Trophoblast cell (in vitro differentiated cells and primary cell): ENCODE data around the gene THAP2.

Source experiments
- DNase-seq, 2 donors: peaks; one replicate each; pipeline ENCODE4 v3.0.0-alpha.2; 2016
- H2AFZ ChIP-seq: 2 replicates; pipeline ENCODE4 v1.6.1; 2013; ENCODE audit warnings: low read length, moderate library complexity, mild to moderate bottlenecking; ENCODE audit not compliant: insufficient read depth, poor library complexity
- H2AK5ac ChIP-seq: 2 replicates; pipeline ENCODE4 v1.6.1; 2013; ENCODE audit warnings: mild to moderate bottlenecking, low read length
- H2BK120ac ChIP-seq: 2 replicates; pipeline ENCODE4 v1.6.1; 2013; ENCODE audit warnings: low read length, mild to moderate bottlenecking, moderate library complexity; ENCODE audit not compliant: insufficient read depth, poor library complexity
- H2BK12ac ChIP-seq: 2 replicates; pipeline ENCODE4 v1.6.1; 2013; ENCODE audit warnings: mild to moderate bottlenecking, low read length, moderate library complexity
- H2BK5ac ChIP-seq: 2 replicates; pipeline ENCODE4 v1.6.1; 2013; ENCODE audit warnings: low read length, low read depth, moderate library complexity, mild to moderate bottlenecking; ENCODE audit not compliant: poor library complexity
- H3K14ac ChIP-seq: 2 replicates; pipeline ENCODE4 v1.6.1; 2013; ENCODE audit warnings: mild to moderate bottlenecking, low read length
- H3K18ac ChIP-seq: 2 replicates; pipeline ENCODE4 v1.6.1; 2013; ENCODE audit warnings: mild to moderate bottlenecking, low read length
- H3K23ac ChIP-seq: 2 replicates; pipeline ENCODE4 v1.6.1; 2013; ENCODE audit warnings: low read length
- H3K27ac ChIP-seq: 2 replicates; pipeline ENCODE4 v1.5.1; 2013; ENCODE audit warnings: low read depth, mild to moderate bottlenecking, inconsistent platforms, low read length, moderate library complexity
- H3K27me3 ChIP-seq: 2 replicates; pipeline ENCODE4 v1.6.1; 2013; ENCODE audit warnings: inconsistent platforms, mild to moderate bottlenecking, low read length, moderate library complexity; ENCODE audit not compliant: insufficient read depth
- H3K36me3 ChIP-seq, 2 experiments: 1 replicate in 1 of 2; 2 replicates in 1 of 2; pipeline ENCODE4 v1.6.1; 2013; ENCODE audit warnings: low read length in 2 of 2, mild to moderate bottlenecking in 2 of 2, moderate library complexity in 1 of 2; ENCODE audit not compliant: insufficient read depth in 2 of 2, control insufficient read depth in 1 of 2
- H3K4ac ChIP-seq: 2 replicates; pipeline ENCODE4 v1.6.1; 2013; ENCODE audit warnings: low read depth, mild to moderate bottlenecking, low read length, moderate library complexity
- H3K4me1 ChIP-seq, 2 experiments: 1 replicate in 1 of 2; 2 replicates in 1 of 2; pipeline ENCODE4 v1.6.1; 2013; ENCODE audit warnings: low read length in 2 of 2, mild to moderate bottlenecking in 2 of 2, moderate library complexity in 1 of 2; ENCODE audit not compliant: insufficient read depth in 2 of 2, control insufficient read depth in 1 of 2
- H3K4me2 ChIP-seq: 2 replicates; pipeline ENCODE4 v1.6.1; 2013; ENCODE audit warnings: inconsistent platforms, mild to moderate bottlenecking, low read length, moderate library complexity
- H3K4me3 ChIP-seq: 2 replicates; pipeline ENCODE4 v1.5.1; 2013; ENCODE audit warnings: mild to moderate bottlenecking, low read depth, low read length, inconsistent platforms
- H3K79me1 ChIP-seq: one replicate; pipeline ENCODE4 v1.6.1; 2013; ENCODE audit warnings: low read length
- H3K79me2 ChIP-seq: 2 replicates; pipeline ENCODE4 v1.6.1; 2013; ENCODE audit warnings: low read length, mild to moderate bottlenecking; ENCODE audit not compliant: control insufficient read depth, insufficient read depth, poor library complexity
- H3K9ac ChIP-seq: 2 replicates; pipeline ENCODE4 v1.6.1; 2013; ENCODE audit warnings: mild to moderate bottlenecking, low read length
- H3K9me3 ChIP-seq: 2 replicates; pipeline ENCODE4 v1.6.1; 2013; ENCODE audit warnings: low read depth, mild to moderate bottlenecking, control low read depth, inconsistent platforms, low read length; ENCODE audit not compliant: insufficient read depth
- H4K12ac ChIP-seq: 2 replicates; pipeline ENCODE4 v1.6.1; 2013; ENCODE audit warnings: low read depth, mild to moderate bottlenecking, low read length, moderate library complexity
- H4K8ac ChIP-seq: 2 replicates; pipeline ENCODE4 v1.6.1; 2013; ENCODE audit warnings: low read depth, mild to moderate bottlenecking, low read length, moderate library complexity
- H4K91ac ChIP-seq: one replicate; pipeline ENCODE4 v1.6.1; 2013; ENCODE audit warnings: low read depth, mild to moderate bottlenecking, low read length, moderate library complexity
- WGBS: extraction: QIAGEN DNeasy Blood & Tissue Kit; methylation state at CpG from one replicate; pipeline ENCODE4 v1.1.7; 2013; ENCODE audit warnings: missing lambda C conversion rate; ENCODE audit not compliant: insufficient read length, insufficient coverage; ENCODE audit errors: extremely low coverage; 5-methylcytosine and 5-hydroxymethylcytosine counted together

The THAP2 gene

DNA sequence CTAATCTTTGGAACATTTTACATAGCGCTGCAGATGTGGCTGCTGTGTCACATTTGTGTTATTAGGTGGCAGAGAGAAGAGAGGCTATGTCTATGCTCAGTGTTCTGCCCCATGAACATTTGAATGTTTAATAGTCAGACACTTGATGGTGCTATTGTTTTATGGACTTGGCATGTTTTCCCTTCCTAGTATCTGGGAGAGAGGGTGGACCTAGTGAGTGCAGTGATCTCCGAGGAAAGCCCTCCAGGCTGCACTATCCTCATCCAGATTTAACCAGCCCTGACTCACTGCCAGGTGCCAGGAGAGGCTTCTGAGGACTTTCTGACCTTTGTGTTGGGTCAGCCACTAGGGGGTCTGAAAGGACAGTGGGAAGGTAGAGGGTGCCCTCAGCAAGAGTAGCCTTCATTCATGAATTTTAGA is 24.8 kb upstream of the THAP2 start:
- WGBS, result no CpG with 5 or more reads among the region's 2 CpGs

DNA sequence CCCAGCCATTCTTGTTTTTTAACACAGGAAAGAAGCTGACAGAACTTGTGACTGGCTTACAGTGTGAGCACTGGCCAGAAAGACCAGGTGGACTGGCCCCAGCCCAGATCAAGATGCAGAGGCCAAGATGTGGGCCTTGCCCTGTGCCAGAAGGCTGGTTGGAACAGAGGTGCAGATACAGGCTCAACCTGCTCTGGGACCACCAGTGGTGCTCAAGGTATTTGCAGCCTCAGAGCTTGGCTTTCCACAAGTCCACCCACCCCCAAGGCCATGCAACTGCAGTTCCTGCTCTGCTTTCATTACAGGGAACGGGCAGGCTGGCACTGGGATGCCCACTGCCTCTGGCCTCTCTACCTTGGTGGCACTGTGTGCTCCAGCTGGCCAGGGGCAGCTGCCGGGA is 23.8 kb upstream of the THAP2 start:
- Histone ChIP-seq H3K4me3 (no peak overlapping the region), H3K14ac (no peak overlapping the region), H2BK5ac (no peak overlapping the region), H4K8ac (no peak overlapping the region), H2AK5ac (no peak overlapping the region), H3K4me1 (no peaks in the 10 kb centered on the region), H4K91ac (no peak overlapping the region), H3K18ac (no peak overlapping the region), H2BK12ac (no peak overlapping the region), H3K27me3 (no peaks in the 10 kb centered on the region), H3K79me1 (no peaks in the 10 kb centered on the region), H3K23ac (peak overlapping the region; percentile 30), H3K9me3 (no peaks in the 10 kb centered on the region), H2AFZ (no peak overlapping the region), H4K12ac (no peak overlapping the region), H3K36me3 (peaks cover 18 to 25% of the 10 kb centered on the region in 2 experiments), H3K4me2 (no peak overlapping the region), H3K27ac (no peak overlapping the region), H3K79me2 (no peaks in the 10 kb centered on the region), H3K9ac (no peak overlapping the region), H3K4ac (no peak overlapping the region), H2BK120ac (no peak overlapping the region)
- WGBS, result no CpG with 5 or more reads among the region's 2 CpGs
- peak; percentile 18 to 60 for DNase-seq

More for the DNA sequence above, 24.8 kb upstream of the THAP2 start:
- H2AK5ac ChIP-seq, result no peak overlapping the region
- no peaks in the 10 kb centered on the region for H3K27me3 ChIP-seq
- no peak overlapping the region for H3K4me3 ChIP-seq
- no peak overlapping the region for H3K9ac ChIP-seq
- H4K91ac ChIP-seq, result no peak overlapping the region
- H3K36me3 ChIP-seq, result peaks cover 15 to 21% of the 10 kb centered on the region in 2 experiments
- H4K8ac ChIP-seq, result no peak overlapping the region
- no peaks in the 10 kb centered on the region for H3K9me3 ChIP-seq
- no peak overlapping the region for H3K14ac ChIP-seq
- H3K18ac ChIP-seq, result no peak overlapping the region
- DNase-seq, result peak in 1 of 2 donors; percentile 25
- H2AFZ ChIP-seq, result no peak overlapping the region
- H2BK12ac ChIP-seq, result no peak overlapping the region
- no peak overlapping the region for H3K23ac ChIP-seq
- no peak overlapping the region for H3K4ac ChIP-seq
- H2BK5ac ChIP-seq, result no peak overlapping the region
- no peaks in the 10 kb centered on the region for H3K79me2 ChIP-seq
- no peak overlapping the region for H3K27ac ChIP-seq
- H2BK120ac ChIP-seq, result no peak overlapping the region
- H3K4me1 ChIP-seq, result no peaks in the 10 kb centered on the region
- no peaks in the 10 kb centered on the region for H3K79me1 ChIP-seq
- H3K4me2 ChIP-seq, result no peak overlapping the region
- H4K12ac ChIP-seq, result no peak overlapping the region

DNA sequence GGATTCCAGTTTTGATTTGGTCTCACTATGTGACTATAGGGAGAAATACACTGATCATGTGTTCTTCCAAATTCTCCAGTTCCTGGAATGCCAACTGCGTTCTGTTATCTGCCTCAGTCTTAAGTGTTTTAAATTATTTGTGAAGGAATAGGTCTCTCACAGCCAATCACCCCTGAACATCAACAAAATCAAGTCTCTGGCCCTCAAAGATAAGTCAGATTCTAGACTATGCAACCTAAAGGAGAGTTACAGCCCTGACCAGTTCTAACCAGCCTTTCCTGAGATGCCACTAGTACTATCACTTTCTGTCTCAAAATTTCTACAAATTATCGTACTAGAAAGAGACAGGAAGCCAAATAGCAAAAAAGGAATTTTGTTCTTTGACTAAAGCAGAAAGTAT is 22.7 kb upstream of the THAP2 start:
- H3K4me2 ChIP-seq, result no peak overlapping the region
- no peak overlapping the region for H3K18ac ChIP-seq
- no peak overlapping the region for H2BK120ac ChIP-seq
- no peak overlapping the region for H3K27ac ChIP-seq
- no peaks in the 10 kb centered on the region for H3K27me3 ChIP-seq
- H3K9ac ChIP-seq, result no peak overlapping the region
- peaks cover 18 to 24% of the 10 kb centered on the region in 2 experiments for H3K36me3 ChIP-seq
- H3K9me3 ChIP-seq, result no peaks in the 10 kb centered on the region
- H4K91ac ChIP-seq, result no peak overlapping the region
- no peak overlapping the region for H4K8ac ChIP-seq
- no peak overlapping the region for H3K4me3 ChIP-seq
- no peak overlapping the region for H3K4ac ChIP-seq
- no peaks in the 10 kb centered on the region for H3K79me1 ChIP-seq
- H2AFZ ChIP-seq, result no peak overlapping the region
- no peaks in the 10 kb centered on the region for H3K79me2 ChIP-seq
- H2AK5ac ChIP-seq, result no peak overlapping the region
- no peak overlapping the region for H3K23ac ChIP-seq
- H4K12ac ChIP-seq, result no peak overlapping the region
- no CpG with 5 or more reads among the region's 2 CpGs for WGBS
- H3K4me1 ChIP-seq, result no peaks in the 10 kb centered on the region
- H2BK12ac ChIP-seq, result no peak overlapping the region
- peak in 1 of 2 donors; percentile 7 for DNase-seq
- no peak overlapping the region for H2BK5ac ChIP-seq
- H3K14ac ChIP-seq, result no peak overlapping the region

DNA sequence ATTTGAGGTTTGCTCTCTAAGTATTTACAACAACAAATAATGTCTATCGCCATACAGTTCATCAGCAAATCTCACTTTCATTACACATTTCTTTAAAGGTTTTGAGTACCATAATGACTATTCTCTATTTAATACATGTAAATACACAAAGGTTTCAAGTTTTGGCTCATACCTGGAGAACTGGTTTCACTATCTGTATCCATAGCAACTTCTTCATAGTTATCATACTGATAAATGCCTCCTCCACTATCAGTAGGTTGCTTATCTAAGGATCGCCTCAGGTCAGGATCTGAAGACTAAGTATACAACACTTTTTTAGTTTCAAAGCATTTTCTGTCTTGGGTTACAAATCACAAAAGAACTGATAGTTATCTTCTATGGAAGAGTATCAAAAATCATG is 21.8 kb upstream of the THAP2 start:
- H3K4me2 ChIP-seq, result no peak overlapping the region
- H2AK5ac ChIP-seq, result no peak overlapping the region
- H3K36me3 ChIP-seq, result peaks cover 19 to 22% of the 10 kb centered on the region in 2 experiments
- H3K18ac ChIP-seq, result no peak overlapping the region
- no peak overlapping the region for H2BK120ac ChIP-seq
- H3K14ac ChIP-seq, result no peak overlapping the region
- no peak overlapping the region for H3K27ac ChIP-seq
- H3K23ac ChIP-seq, result no peak overlapping the region
- no peaks in the 10 kb centered on the region for H3K4me1 ChIP-seq
- no peak overlapping the region for H3K9ac ChIP-seq
- H2AFZ ChIP-seq, result no peak overlapping the region
- H4K8ac ChIP-seq, result no peak overlapping the region
- DNase-seq, result peak; percentile 76 to 97
- H4K91ac ChIP-seq, result no peak overlapping the region
- H2BK12ac ChIP-seq, result no peak overlapping the region
- H2BK5ac ChIP-seq, result no peak overlapping the region
- H3K9me3 ChIP-seq, result no peaks in the 10 kb centered on the region
- no peaks in the 10 kb centered on the region for H3K79me2 ChIP-seq
- no peak overlapping the region for H3K4me3 ChIP-seq
- H3K27me3 ChIP-seq, result no peaks in the 10 kb centered on the region
- H3K4ac ChIP-seq, result no peak overlapping the region
- no CpG with 5 or more reads among the region's 2 CpGs for WGBS
- H4K12ac ChIP-seq, result no peak overlapping the region
- H3K79me1 ChIP-seq, result no peaks in the 10 kb centered on the region
